Endothelial cell of umbilical vein (primary cell): Measurements from ENCODE around the gene CD200R1. TPM values are rescaled to one million over a fixed set of nuclear protein-coding genes. Genes with fewer than 3 reads are reported as not detected.

Experiments used
- BruUV-seq: library from RNA; stranded (reverse); fragments of 400-500 nt; replicated peaks from 2 replicates; lab custom pipeline; 2021; lab: Mats Ljungman, UMichigan
- CTCF ChIA-PET: fragments of 300-600, 350-600 bp; sonication (Branson Sonifier 250); formaldehyde crosslinking; loops from one replicate; lab custom pipeline; 2021; ENCODE audit warnings: antibody characterized with exemption, inconsistent platforms; lab: Charles Lee
- POLR2A ChIA-PET: fragments of 300-600, 350-600 bp; sonication (Branson Sonifier 250); formaldehyde crosslinking; loops from one replicate; lab custom pipeline; 2021; ENCODE audit warnings: antibody characterized with exemption, inconsistent platforms; lab: Charles Lee
- DNase-seq: peaks from one replicate; pipeline ENCODE4 v3.0.0-alpha.2; 2011; ENCODE audit warnings: low read depth, low spot score
- FAIRE-seq: peaks from 2 replicates; lab custom pipeline; 2011; peaks lifted over from hg19 to GRCh38; lab: Jason Lieb, UNC
- H2AFZ ChIP-seq: 2 replicates; pipeline ENCODE4 v1.6.0; 2012; ENCODE audit warnings: low read depth, low read length, control low read depth, inconsistent platforms
- H3K27ac ChIP-seq: 2 replicates; pipeline ENCODE4 v1.5.1; 2011; ENCODE audit warnings: low read depth, mild to moderate bottlenecking, control low read depth, low read length, moderate library complexity; ENCODE audit not compliant: insufficient read depth
- H3K27me3 ChIP-seq, 2 experiments: 2 replicates each; pipeline versions ENCODE4 v1.6.0 to v1.6.1; 2011; ENCODE audit warnings: low read length in 2 of 2, mixed read lengths in 1 of 2; ENCODE audit not compliant: control insufficient read depth in 2 of 2, insufficient read depth in 2 of 2
- H3K36me3 ChIP-seq, 2 experiments: 2 replicates in 1 of 2; 3 replicates in 1 of 2; pipeline ENCODE4 v1.5.1; 2011; ENCODE audit warnings: low read length in 2 of 2, mild to moderate bottlenecking in 1 of 2, moderate library complexity in 1 of 2; ENCODE audit not compliant: control insufficient read depth in 2 of 2, insufficient read depth in 2 of 2; ENCODE audit errors: extremely low read depth in 1 of 2
- H3K4me1 ChIP-seq: 3 replicates; pipeline ENCODE4 v1.5.1; 2011; ENCODE audit warnings: mild to moderate bottlenecking, low read length; ENCODE audit not compliant: control insufficient read depth, insufficient read depth; ENCODE audit errors: extremely low read depth
- H3K4me2 ChIP-seq: 2 replicates; pipeline ENCODE4 v1.6.1; 2011; ENCODE audit warnings: low read length, control low read depth, mixed read lengths; ENCODE audit not compliant: insufficient read depth
- H3K4me3 ChIP-seq, 3 experiments: fragments of 200-600 bp in 1 of 3; sonication (generic), shearing (Covaris generic) in 1 of 3; replicated peaks in 1 of 3; 2 replicates each; pipeline ENCODE4 v1.5.1; 2011 to 2016; ENCODE audit warnings: control low read depth in 3 of 3, low read length in 3 of 3, mild to moderate bottlenecking in 2 of 3, inconsistent platforms in 1 of 3, low read depth in 1 of 3, moderate library complexity in 1 of 3; ENCODE audit not compliant: insufficient read depth in 1 of 3
- H3K79me2 ChIP-seq: 2 replicates; pipeline ENCODE4 v1.6.0; 2012; ENCODE audit warnings: low read length, inconsistent platforms; ENCODE audit not compliant: control insufficient read depth, insufficient read depth
- H3K9ac ChIP-seq: replicated peaks from 2 replicates; pipeline ENCODE3; 2011; ENCODE audit warnings: low read length, control low read depth; ENCODE audit not compliant: insufficient read depth; ENCODE audit errors: extremely low read depth
- H3K9me1 ChIP-seq: replicated peaks from 3 replicates; pipeline ENCODE4 v1.6.0; 2011; ENCODE audit warnings: mild to moderate bottlenecking, low read length; ENCODE audit not compliant: control insufficient read depth, insufficient read depth; ENCODE audit errors: extremely low read depth
- H3K9me3 ChIP-seq: replicated peaks from 2 replicates; pipeline ENCODE4 v1.5.1; 2012; ENCODE audit warnings: low read length, inconsistent platforms; ENCODE audit not compliant: control insufficient read depth, insufficient read depth
- H4K20me1 ChIP-seq: replicated peaks from 2 replicates; pipeline ENCODE3; 2011; ENCODE audit warnings: mild to moderate bottlenecking, low read length; ENCODE audit not compliant: control insufficient read depth, insufficient read depth; ENCODE audit errors: extremely low read depth
- CTCF ChIP-seq, 2 donors: IDR thresholded peaks; 1 replicate in 1 of 2; 2 replicates in 1 of 2; pipeline ENCODE4 v1.5.1; 2011; ENCODE audit warnings: low read length in 2 of 2, mild to moderate bottlenecking in 2 of 2, moderate library complexity in 2 of 2, control low read depth in 1 of 2, inconsistent platforms in 1 of 2, low read depth in 1 of 2; ENCODE audit not compliant: insufficient read depth in 1 of 2; ENCODE audit errors: extremely low read depth in 1 of 2
- EZH2 ChIP-seq: IDR thresholded peaks from 2 replicates; pipeline ENCODE4 v1.6.1; 2012; ENCODE audit warnings: borderline replicate concordance, low read depth, mild to moderate bottlenecking, moderate library complexity, low read length, inconsistent platforms; ENCODE audit not compliant: severe bottlenecking
- FOS ChIP-seq: IDR thresholded peaks from 2 replicates; pipeline ENCODE4 v1.6.1; 2011; ENCODE audit warnings: mild to moderate bottlenecking, low read length, moderate library complexity, borderline replicate concordance; ENCODE audit not compliant: insufficient read depth
- GATA2 ChIP-seq: IDR thresholded peaks from 2 replicates; pipeline ENCODE4 v1.7.0; 2011; ENCODE audit warnings: low read depth, mild to moderate bottlenecking, moderate library complexity, mixed read lengths, low read length; ENCODE audit not compliant: insufficient read length, insufficient read depth
- JUN ChIP-seq: IDR thresholded peaks from 2 replicates; pipeline ENCODE4 v1.6.1; 2011; ENCODE audit warnings: borderline replicate concordance, low read depth; ENCODE audit not compliant: insufficient read length, insufficient read depth
- MAX ChIP-seq: IDR thresholded peaks from 2 replicates; pipeline ENCODE4 v1.6.1; 2011; ENCODE audit not compliant: insufficient read depth, insufficient read length
- MYC ChIP-seq: IDR thresholded peaks from one replicate; pipeline ENCODE4 v1.6.1; 2011; ENCODE audit warnings: mild to moderate bottlenecking, low read depth, low read length
- POLR2A ChIP-seq: IDR thresholded peaks from 2 replicates; pipeline ENCODE4 v1.6.1; 2012; ENCODE audit warnings: low read depth, mild to moderate bottlenecking, control low read depth, low read length
- POLR2AphosphoS5 ChIP-seq: IDR thresholded peaks from 2 replicates; pipeline ENCODE4 v1.6.1; 2012; ENCODE audit warnings: low read depth, mild to moderate bottlenecking, control low read depth, low read length, moderate library complexity; ENCODE audit not compliant: insufficient read depth
- dilution Hi-C: fragments of 300-500 bp; cut with MboI; formaldehyde crosslinking; loops from one replicate; pipeline ENCODE4 v1.15.0; 2019; ENCODE audit warnings: low sequenced_read_pairs; ENCODE audit not compliant: extremely low pct_ligation_motif_present
- intact Hi-C: fragments of 100-400 bp; cut with micrococcal nuclease; formaldehyde crosslinking; loops from one replicate; pipeline ENCODE4 v1.10.0; 2022
- polyA plus RNA-seq, 4 experiments: library from polyadenylated mRNA; depleted of rRNA in 3 of 4; stranded (reverse) in 3 of 4; unstranded in 1 of 4; fragments of >200 nt; gene quantifications; 2 replicates each; pipeline versions ENCODE4 v1.2.1 to v1.2.3, GENCODE V29; 2011 to 2012; ENCODE audit warnings: missing spikeins in 1 of 4
- total RNA-seq: library from RNA; stranded (reverse); gene quantifications from 2 replicates; pipeline ENCODE4 v1.2.3, GENCODE V29; 2021

CD200R1 gene
- total and polyA plus RNA-seq, 2 donors (not counting 3 experiments of a cell fraction or from before 2014, with no cell fraction given) = not detected

GRCh38 chr3:113006359-113007056, 31.6 kb upstream of the CD200R1 start:
- Histone ChIP-seq H2AFZ (no peak overlapping the region), H3K9me1 (no peaks in the 10 kb centered on the region), H3K9me3 (no peaks in the 10 kb centered on the region), H3K27ac (no peak overlapping the region), H3K27me3 (no peaks in the 10 kb centered on the region), H4K20me1 (no peaks in the 10 kb centered on the region), H3K4me3 (no peak overlapping the region), H3K9ac (no peak overlapping the region), H3K79me2 (peaks cover 14% of the 10 kb centered on the region), H3K36me3 (peaks cover 24 to 37% of the 10 kb centered on the region in 2 experiments), H3K4me2 (no peak overlapping the region), H3K4me1 (no peaks in the 10 kb centered on the region)
- intact Hi-C loops (no loop called here), dilution Hi-C loops (no loop called here)
- no TSS peak for BruUV-seq
- DNase-seq = no peak
- CTCF ChIA-PET = no interaction called here
- FAIRE-seq = no peak
- TF ChIP-seq GATA2 (no peak), POLR2A (no peak), JUN (no peak), FOS (no peak), CTCF (IDR thresholded peaks at IDR 0.05; ENCODE audit: extremely low read depth in 1 of 2, insufficient read depth in 1 of 2, low read depth in 1 of 2, low read length in 2 of 2) (no peak), EZH2 (no peak), MYC (no peak), POLR2AphosphoS5 (no peak), MAX (no peak)
- POLR2A ChIA-PET = interaction anchor here (1.1 kb wide), 1 partner anchor 13 kb away, joined by 5 read pairs; a partner anchor contains a TSS
